Right atrium auricular region (tissue), 2 donors: ENCODE measurements around the gene WDR20. TPM values are rescaled to one million over a fixed set of nuclear protein-coding genes. Genes with fewer than 3 reads are reported as not detected.

Experiments used
- DNase-seq: peaks from one replicate; pipeline ENCODE4 v3.0.0-alpha.2; 2019; ENCODE audit warnings: low spot score
- H3K27ac ChIP-seq, 2 donors: fragments of 200-600 bp; sonication (generic); 1 replicate in 1 of 2; 2 replicates in 1 of 2; pipeline ENCODE4 v1.5.1; 2016 to 2019
- H3K27me3 ChIP-seq, 2 donors: fragments of 200-600 bp; sonication (generic); one replicate each; pipeline versions ENCODE4 v1.5.1 to v1.6.0; 2017 to 2019
- H3K36me3 ChIP-seq: fragments of 200-600 bp; sonication (generic); one replicate; pipeline ENCODE4 v1.5.1; 2016
- H3K4me1 ChIP-seq, 2 donors: fragments of 200-600 bp; sonication (generic); one replicate each; pipeline versions ENCODE4 v1.5.1 to v1.6.0; 2017 to 2019
- H3K4me3 ChIP-seq, 2 donors: fragments of 200-600 bp; sonication (generic); 1 replicate in 1 of 2; 2 replicates in 1 of 2; pipeline ENCODE4 v1.5.1; 2017 to 2019; ENCODE audit warnings: mild to moderate bottlenecking in 1 of 2, moderate library complexity in 1 of 2
- H3K9me3 ChIP-seq, 2 donors: fragments of 200-600 bp; sonication (generic); one replicate each; pipeline ENCODE4 v1.5.1; 2019
- CTCF ChIP-seq, 2 donors: fragments of 200-600 bp; sonication (generic); IDR thresholded peaks; one replicate each; pipeline ENCODE4 v1.5.1; 2019; ENCODE audit warnings: antibody characterized with exemption in 2 of 2
- total RNA-seq, 2 donors: library from RNA; depleted of rRNA; stranded (reverse); fragments of >200 nt; gene quantifications; one replicate each; pipeline ENCODE4 v1.1.0, GENCODE V29; 2016

Gene WDR20
- total RNA-seq, 2 donors from 2014 or later: 16.0 to 20.1 TPM

GRCh38 chr14:102213984-102214658 is 74.4 kb downstream of the WDR20 start:
- H3K4me3 ChIP-seq: no peak overlapping the region
- no peaks in the 10 kb centered on the region for H3K27me3 ChIP-seq
- no peaks in the 10 kb centered on the region for H3K9me3 ChIP-seq
- DNase-seq: no peak
- TF ChIP-seq CTCF (IDR thresholded peaks at IDR 0.05): no peak
- peaks cover 0 to 49% of the 10 kb centered on the region in 2 donors for H3K4me1 ChIP-seq
- H3K27ac ChIP-seq: peak overlapping the region in 1 of 2 donors; percentile 80
- H3K36me3 ChIP-seq: peaks cover 14% of the 10 kb centered on the region

GRCh38 chr14:102215071-102215470 is 75.4 kb downstream of the WDR20 start:
- DNase-seq: no peak

GRCh38 chr14:102215576-102216250 is 76.0 kb downstream of the WDR20 start:
- peak overlapping the region; percentile 77 to 80 for H3K27ac ChIP-seq
- no peaks in the 10 kb centered on the region for H3K27me3 ChIP-seq
- no peak for TF ChIP-seq CTCF (IDR thresholded peaks at IDR 0.05)
- peaks cover 0 to 43% of the 10 kb centered on the region in 2 donors for H3K4me1 ChIP-seq
- no peak for DNase-seq
- peaks cover 8% of the 10 kb centered on the region for H3K36me3 ChIP-seq
- H3K9me3 ChIP-seq: no peaks in the 10 kb centered on the region
- no peak overlapping the region for H3K4me3 ChIP-seq

More at GRCh38 chr14:102215071-102215470, 75.4 kb downstream of the WDR20 start:
- Histone ChIP-seq H3K27ac (peak overlapping the region; percentile 77 to 80), H3K36me3 (peaks cover 8% of the 10 kb centered on the region), H3K9me3 (no peaks in the 10 kb centered on the region), H3K4me3 (no peak overlapping the region), H3K27me3 (no peaks in the 10 kb centered on the region), H3K4me1 (peaks cover 0 to 43% of the 10 kb centered on the region in 2 donors)
- TF ChIP-seq CTCF (IDR thresholded peaks at IDR 0.05): no peak

GRCh38 chr14:102217399-102217798 is 77.7 kb downstream of the WDR20 start:
- H3K9me3 ChIP-seq: no peaks in the 10 kb centered on the region
- no peak for DNase-seq
- H3K4me3 ChIP-seq: no peak overlapping the region
- H3K27ac ChIP-seq: peak overlapping the region; percentile 29 to 77
- no peak for TF ChIP-seq CTCF (IDR thresholded peaks at IDR 0.05)
- no peaks in the 10 kb centered on the region for H3K27me3 ChIP-seq
- H3K36me3 ChIP-seq: no peaks in the 10 kb centered on the region
- peaks cover 0 to 50% of the 10 kb centered on the region in 2 donors for H3K4me1 ChIP-seq

- Histone ChIP-seq H3K27me3 (no peaks in the 10 kb centered on the region), H3K4me1 (peaks cover 0 to 50% of the 10 kb centered on the region in 2 donors), H3K36me3 (no peaks in the 10 kb centered on the region), H3K27ac (peak overlapping the region; percentile 29 to 46), H3K9me3 (no peaks in the 10 kb centered on the region), H3K4me3 (no peak overlapping the region)
- TF ChIP-seq CTCF (IDR thresholded peaks at IDR 0.05): no peak
- no peak for DNase-seq
Measured at GRCh38 chr14:102217987-102218421, 78.3 kb downstream of the WDR20 start.
